Transverse colon (tissue), 4 donors: ENCODE measurements around the gene CTTN. TPM values are rescaled to one million over a fixed set of nuclear protein-coding genes. Genes with fewer than 3 reads are reported as not detected.

Source experiments
- DNase-seq: peaks from one replicate; pipeline ENCODE4 v3.0.0-alpha.2; 2019
- H3K27ac ChIP-seq, 4 donors: fragments of 200-600 bp; sonication (generic); 2 replicates each; pipeline ENCODE4 v1.5.1; 2016 to 2018; ENCODE audit warnings: inconsistent platforms in 4 of 4
- H3K27me3 ChIP-seq: fragments of 200-600 bp; sonication (generic); 2 replicates; pipeline ENCODE4 v1.5.1; 2017; ENCODE audit warnings: inconsistent platforms
- H3K36me3 ChIP-seq, 4 donors: fragments of 200-600 bp; sonication (generic); 2 replicates each; pipeline ENCODE4 v1.5.1; 2017 to 2019; ENCODE audit warnings: inconsistent platforms in 4 of 4
- H3K4me1 ChIP-seq, 4 donors: fragments of 200-600 bp; sonication (generic); 2 replicates each; pipeline ENCODE4 v1.5.1; 2017 to 2020; ENCODE audit warnings: inconsistent platforms in 4 of 4
- H3K4me3 ChIP-seq, 4 donors: fragments of 200-600 bp; sonication (generic); 1 replicate in 1 of 4; 2 replicates in 3 of 4; pipeline versions ENCODE4 v1.5.1 to v1.6.1; 2017 to 2019; ENCODE audit warnings: inconsistent platforms in 4 of 4
- H3K9me3 ChIP-seq, 2 donors: fragments of 200-600 bp; sonication (generic); 2 replicates each; pipeline ENCODE4 v1.5.1; 2017 to 2019; ENCODE audit warnings: inconsistent platforms in 2 of 2
- CTCF ChIP-seq, 5 experiments: fragments of 200-600 bp in 3 of 5; fragments of 450-650 bp in 2 of 5; sonication (generic) in 3 of 5; IDR thresholded peaks; 1 replicate in 2 of 5; 2 replicates in 3 of 5; pipeline ENCODE4 v1.5.1; 2016 to 2017; ENCODE audit warnings: antibody characterized with exemption in 5 of 5, inconsistent platforms in 3 of 5, mild to moderate bottlenecking in 2 of 5, moderate library complexity in 1 of 5
- EP300 ChIP-seq: sonication (generic); formaldehyde crosslinking; IDR thresholded peaks from one replicate; pipeline ENCODE4 v1.6.1; 2017; ENCODE audit warnings: antibody characterized with exemption, low read depth
- POLR2A ChIP-seq: fragments of 450-650 bp; IDR thresholded peaks from one replicate; pipeline ENCODE4 v1.6.1; 2016; ENCODE audit warnings: antibody characterized with exemption, mild to moderate bottlenecking, moderate library complexity
- POLR2AphosphoS5 ChIP-seq, 3 donors: sonication (generic); formaldehyde crosslinking; IDR thresholded peaks; one replicate each; pipeline ENCODE4 v1.6.1; 2016; ENCODE audit warnings: antibody characterized with exemption in 3 of 3
- WGBS, 2 donors: methylation state at CpG; one replicate each; pipeline ENCODE4 v1.1.5; 2018; ENCODE audit warnings: low coverage in 1 of 2; 5-methylcytosine and 5-hydroxymethylcytosine counted together
- in situ Hi-C, 4 donors: fragments of 200-750 bp; cut with MboI; loops; one replicate each; pipeline versions ENCODE4 v1.15.0 to v1.15.1; 2017; ENCODE audit warnings: low sequenced_read_pairs in 3 of 4, low pct_ligation_motif_present in 1 of 4, low pct_unique_long_range_greater_than_20kb in 1 of 4
- intact Hi-C: fragments of 100-400 bp; cut with DNase I; formaldehyde crosslinking; loops from one replicate; pipeline ENCODE4 v1.15.1; 2023; ENCODE audit warnings: low total_unique reads
- total RNA-seq, 4 donors: library from RNA; depleted of rRNA; stranded (reverse); fragments of >200 nt; gene quantifications; one replicate each; pipeline ENCODE4 v1.1.0, GENCODE V29; 2016

CTTN gene
- total RNA-seq, 4 donors from 2014 or later: 203 to 449 (median 365) TPM

DNA sequence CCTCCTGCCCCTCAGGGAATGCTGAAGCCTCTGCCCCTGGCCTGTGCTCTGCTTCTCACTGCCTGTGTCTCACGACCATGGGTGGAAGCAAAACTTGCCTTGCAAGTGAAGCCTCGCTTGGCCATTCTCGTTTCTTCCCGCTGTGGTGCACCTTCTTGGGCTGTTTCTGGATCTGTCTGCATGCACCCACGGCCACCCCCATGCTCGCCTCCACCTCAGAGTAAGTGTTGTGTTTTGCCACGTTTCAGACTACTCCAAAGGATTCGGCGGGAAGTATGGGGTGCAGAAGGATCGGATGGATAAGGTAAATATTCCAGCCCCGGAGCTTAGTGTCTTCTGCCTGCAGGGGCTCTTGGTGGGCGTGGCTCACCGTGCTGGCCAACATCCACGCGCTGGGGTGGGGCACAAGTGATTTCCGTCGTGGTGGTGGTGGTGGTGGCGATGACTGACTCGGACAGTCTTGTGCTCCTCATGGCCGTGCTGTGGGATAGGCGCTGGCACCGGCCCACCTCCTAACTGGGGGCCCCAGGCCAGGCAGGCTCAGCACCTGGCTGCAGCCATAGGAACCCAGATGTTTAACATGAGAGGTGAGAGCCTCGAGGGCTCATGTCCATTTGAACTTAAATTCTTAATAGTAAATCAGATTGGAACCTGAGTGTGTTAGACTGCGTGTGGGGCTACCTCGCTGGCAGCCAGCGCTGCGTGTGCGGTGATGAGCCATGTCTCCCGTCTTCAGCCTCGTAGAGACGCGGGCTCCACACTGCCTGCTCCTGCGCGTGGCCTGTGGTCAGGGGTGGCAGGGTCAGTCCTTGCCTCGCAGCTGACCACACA is 24.6 kb downstream of the CTTN start:
- no peak overlapping the region for H3K4me3 ChIP-seq
- no peak for DNase-seq
- in situ Hi-C loops (no loop called here), intact Hi-C loops (loop anchor here (1.0 kb wide), 1 partner anchor 27 kb away; no protein-coding TSS in a partner anchor)
- H3K4me1 ChIP-seq: no peaks in the 10 kb centered on the region
- no peak for TF ChIP-seq POLR2AphosphoS5 (IDR thresholded peaks at IDR 0.05)
- no peak for TF ChIP-seq POLR2A
- TF ChIP-seq CTCF (IDR thresholded peaks at IDR 0.05): no peak
- TF ChIP-seq EP300: no peak
- no peaks in the 10 kb centered on the region for H3K27me3 ChIP-seq
- H3K27ac ChIP-seq: no peak overlapping the region
- 90% methylated on average over 35 of the region's 35 CpGs; no CpG with 5 or more reads in 1 of the 2 donors for WGBS, 2 donors
- no peaks in the 10 kb centered on the region for H3K9me3 ChIP-seq
- peaks cover 0 to 52% (median 17%) of the 10 kb centered on the region in 4 donors for H3K36me3 ChIP-seq

GRCh38 chr11:70423523-70424505 is 25.5 kb downstream of the CTTN start:
- Histone ChIP-seq H3K36me3 (peaks cover 0 to 47% (median 14%) of the 10 kb centered on the region in 4 donors), H3K4me3 (no peak overlapping the region), H3K4me1 (no peaks in the 10 kb centered on the region), H3K27me3 (no peaks in the 10 kb centered on the region), H3K9me3 (no peaks in the 10 kb centered on the region), H3K27ac (no peak overlapping the region)
- TF ChIP-seq POLR2A (no peak), POLR2AphosphoS5 (IDR thresholded peaks at IDR 0.05) (no peak), CTCF (IDR thresholded peaks at IDR 0.05) (no peak), EP300 (no peak)
- in situ Hi-C loops: no loop called here
- 80 to 87% methylated on average over 13 to 34 of the region's 34 CpGs for WGBS, 2 donors
- intact Hi-C loops: loop anchor here (1.0 kb wide), 1 partner anchor 26 kb away; no protein-coding TSS in a partner anchor
- DNase-seq: no peak

DNA sequence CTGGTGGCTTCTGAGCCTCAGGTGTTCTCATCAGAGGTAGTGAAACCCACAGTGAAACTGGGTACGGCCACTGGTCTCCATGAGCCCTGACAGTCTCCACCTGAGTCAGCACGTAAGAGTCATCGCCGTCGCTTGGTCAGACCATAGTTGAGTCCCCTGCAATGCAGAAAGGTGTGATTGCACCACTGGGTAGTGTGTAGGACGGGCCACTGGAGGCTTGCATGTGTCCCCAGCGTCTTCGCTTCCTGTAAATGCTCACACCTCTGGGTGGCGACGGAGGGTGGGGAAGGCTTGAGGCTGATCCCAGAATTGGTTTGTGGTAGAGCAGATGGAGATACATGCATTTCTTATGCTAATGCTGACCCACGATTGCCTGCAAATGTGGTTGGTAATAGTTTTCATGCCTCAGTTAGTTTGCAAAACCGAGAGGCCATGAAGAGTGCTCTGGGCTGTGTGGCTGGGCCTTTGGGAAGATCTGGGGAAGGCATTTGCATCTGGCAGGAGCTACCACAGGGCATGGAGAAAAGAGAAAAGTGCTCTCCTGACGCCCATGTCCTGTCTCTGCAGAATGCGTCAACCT is 26.5 kb downstream of the CTTN start:
- intact Hi-C loops: no loop called here
- no peak for DNase-seq
- no peaks in the 10 kb centered on the region for H3K4me1 ChIP-seq
- no peaks in the 10 kb centered on the region for H3K9me3 ChIP-seq
- no peak overlapping the region for H3K4me3 ChIP-seq
- TF ChIP-seq POLR2AphosphoS5 (IDR thresholded peaks at IDR 0.05): no peak
- TF ChIP-seq POLR2A: no peak
- TF ChIP-seq CTCF (IDR thresholded peaks at IDR 0.05): no peak
- no peak for TF ChIP-seq EP300
- in situ Hi-C loops: no loop called here
- no peaks in the 10 kb centered on the region for H3K27me3 ChIP-seq
- H3K27ac ChIP-seq: no peak overlapping the region
- WGBS, 2 donors: 86 to 90% methylated on average over 4 to 14 of the region's 14 CpGs
- peaks cover 0 to 46% (median 11%) of the 10 kb centered on the region in 4 donors for H3K36me3 ChIP-seq
